HPDE6-E6E7 (cell line): ENCODE data around the gene COL5A2.
A peak's percentile ranks its signal among the peaks of the same experiment; 100 is the strongest.

Source experiments
- DNase-seq: peaks from one replicate; pipeline ENCODE4 v3.0.0; 2011; ENCODE audit warnings: missing footprints; ENCODE audit errors: extremely low spot score

Gene COL5A2

GRCh38 chr2:189147361-189147760, 32.2 kb downstream of the COL5A2 start:
- no peak for DNase-seq

DNA sequence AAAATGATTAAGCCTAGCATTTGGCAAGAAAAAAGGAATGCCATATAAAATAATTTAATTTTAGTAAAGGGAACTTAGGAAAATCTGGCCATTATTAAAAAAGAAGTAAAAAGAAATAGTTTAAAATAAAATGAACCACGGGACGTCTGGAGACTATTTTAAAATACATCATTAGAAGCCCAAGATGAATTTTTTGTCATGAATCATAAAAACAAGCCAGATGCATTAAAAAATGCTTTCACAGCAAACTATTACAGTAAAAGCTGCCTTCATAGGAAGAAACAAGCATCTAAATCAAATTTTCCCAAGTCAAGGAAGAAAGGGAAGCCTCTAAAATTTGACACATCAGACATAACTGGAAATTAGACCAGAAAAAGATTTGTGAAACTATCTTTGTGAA, 33.0 kb downstream of the COL5A2 start:
- DNase-seq, result no peak

DNA sequence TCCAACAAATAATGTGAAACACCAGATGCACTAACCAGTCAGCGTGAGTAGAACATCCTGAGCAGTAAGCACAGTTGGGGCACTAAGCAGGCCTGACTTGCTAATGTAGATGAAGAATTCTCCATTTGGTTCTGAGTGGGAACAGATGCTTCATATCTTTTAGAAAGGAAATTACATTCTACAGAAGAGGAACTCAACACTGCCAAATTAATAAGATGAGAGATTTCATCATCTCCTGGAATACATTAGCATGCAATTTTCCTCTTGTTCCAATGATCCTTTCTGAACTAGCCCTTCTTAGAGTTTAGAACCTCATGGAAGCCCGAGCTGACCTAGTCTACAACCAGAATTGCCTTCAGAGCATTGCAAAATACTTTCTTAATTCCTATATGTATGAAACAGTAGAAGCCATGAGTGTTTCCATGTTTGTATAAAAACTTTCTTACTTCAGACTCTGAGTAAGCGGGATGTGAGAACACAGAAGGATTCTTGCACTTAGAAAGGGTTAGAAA, 34.8 kb downstream of the COL5A2 start:
- DNase-seq, result no peak

- DNase-seq, result no peak
These were observed 35.6 kb downstream of the COL5A2 start for GRCh38 chr2:189143925-189144324.

GRCh38 chr2:189142893-189143759, 36.4 kb downstream of the COL5A2 start:
- peak; percentile 46 for DNase-seq

GRCh38 chr2:189138800-189139199, 40.8 kb downstream of the COL5A2 start:
- DNase-seq, result no peak

DNA sequence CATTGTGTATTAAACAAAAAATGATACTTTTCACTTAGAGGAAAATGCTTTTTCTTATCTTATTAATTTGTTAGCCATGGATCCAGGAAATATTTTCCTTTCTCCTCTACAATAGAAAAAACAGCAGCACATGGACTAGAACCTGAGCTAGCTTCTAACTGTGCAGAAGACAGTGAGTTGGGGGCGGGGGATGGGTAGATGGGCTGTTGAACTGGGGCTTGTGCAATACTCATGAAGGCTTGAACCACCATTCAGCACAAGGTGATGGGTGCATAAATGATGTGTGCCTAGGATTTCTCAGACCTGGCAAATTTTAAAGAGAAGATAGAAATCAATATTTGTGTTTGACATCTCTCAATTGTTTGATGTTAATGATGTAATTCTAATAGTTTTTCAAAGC, 42.0 kb downstream of the COL5A2 start:
- no peak for DNase-seq

- no peak for DNase-seq
These were observed 45.1 kb downstream of the COL5A2 start for GRCh38 chr2:189134485-189134884.

DNA sequence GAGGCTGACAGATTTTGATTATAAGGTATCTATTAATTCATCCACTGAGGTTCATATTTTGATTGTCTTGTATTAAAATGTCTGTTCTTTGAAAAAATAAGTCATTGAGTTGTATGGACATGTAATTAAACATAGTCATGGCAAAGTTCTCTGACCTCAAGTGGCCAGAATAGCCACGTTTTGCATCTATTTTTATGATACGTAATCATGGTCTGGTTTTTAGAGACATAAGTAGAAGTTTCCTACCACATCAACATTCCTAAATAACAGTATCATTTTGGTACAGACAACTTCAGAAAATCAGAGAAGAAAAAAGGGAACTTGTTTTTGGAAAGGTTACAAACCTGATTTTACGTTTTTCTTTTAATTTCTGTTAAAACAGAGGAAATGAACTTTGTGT, 47.6 kb downstream of the COL5A2 start:
- DNase-seq, result no peak

GRCh38 chr2:189129971-189130370, 49.6 kb downstream of the COL5A2 start:
- no peak for DNase-seq

- no peak for DNase-seq
These were observed 50.6 kb downstream of the COL5A2 start for GRCh38 chr2:189128970-189129369.

DNA sequence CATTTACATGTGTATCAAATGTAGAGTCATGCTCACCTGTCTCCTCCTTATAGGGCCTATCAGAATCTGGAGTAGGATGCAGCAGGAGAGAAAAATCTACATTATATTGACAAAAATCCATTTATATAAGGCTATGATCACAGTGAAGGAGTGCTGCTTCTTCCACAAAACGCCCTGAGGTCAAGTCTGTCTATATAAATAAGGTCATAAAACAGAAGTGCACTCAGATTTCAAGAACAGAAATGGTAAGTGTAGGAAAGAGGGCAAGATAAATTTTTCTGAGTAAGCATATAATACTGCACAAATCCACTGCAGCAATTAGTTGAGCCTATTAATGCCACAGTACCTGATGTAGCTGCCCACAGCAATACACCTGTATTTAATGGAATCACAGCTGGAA, 51.8 kb downstream of the COL5A2 start:
- no peak for DNase-seq

DNA sequence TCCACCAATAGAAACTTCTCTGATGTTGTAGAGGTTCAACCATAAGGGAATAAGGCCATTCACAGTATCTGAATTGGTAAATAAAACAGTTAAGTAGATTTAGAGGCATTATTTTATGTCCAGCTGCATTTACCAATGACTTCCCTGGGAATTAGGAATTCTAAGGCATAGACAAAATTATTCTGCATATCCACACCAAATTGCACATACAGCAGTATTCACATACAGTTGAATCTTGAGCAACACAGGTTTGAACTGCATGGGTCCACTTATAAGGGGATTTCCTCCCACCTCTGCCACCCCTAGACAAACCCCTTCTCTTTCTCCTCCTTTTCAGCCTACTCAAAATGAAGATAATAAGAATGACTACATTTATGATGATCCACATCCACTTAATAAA, 54.4 kb downstream of the COL5A2 start:
- no peak for DNase-seq

- no peak for DNase-seq
These were observed 55.4 kb downstream of the COL5A2 start for GRCh38 chr2:189124175-189124574.

- DNase-seq, result no peak
These were observed 61.2 kb downstream of the COL5A2 start for GRCh38 chr2:189118386-189118785.

- no peak for DNase-seq
These were observed 62.6 kb downstream of the COL5A2 start for GRCh38 chr2:189116979-189117378.

GRCh38 chr2:189116087-189116486, 63.5 kb downstream of the COL5A2 start:
- no peak for DNase-seq

- peak; percentile 1 for DNase-seq
These were observed 64.4 kb downstream of the COL5A2 start for GRCh38 chr2:189115126-189115525.

DNA sequence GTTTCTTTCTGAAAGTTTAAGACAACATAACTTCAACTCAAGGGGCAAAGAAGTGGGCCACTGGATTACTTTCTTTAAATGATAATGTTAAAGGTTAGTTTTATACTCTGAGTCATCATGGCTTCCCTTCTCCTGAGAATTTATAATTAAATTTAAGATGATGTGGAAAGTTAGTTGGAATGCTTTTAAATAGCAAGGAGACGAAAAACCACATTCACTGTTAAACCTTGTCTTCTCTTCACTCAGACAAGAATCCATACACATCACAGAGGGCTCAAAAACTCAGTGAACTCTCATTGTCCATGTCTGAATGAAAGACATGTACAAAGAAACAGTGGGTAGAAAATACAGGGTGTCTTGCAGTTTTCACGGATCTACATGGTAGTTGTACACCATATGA, 65.6 kb downstream of the COL5A2 start:
- no peak for DNase-seq

GRCh38 chr2:189111063-189111715, 68.4 kb downstream of the COL5A2 start:
- DNase-seq, result no peak

DNA sequence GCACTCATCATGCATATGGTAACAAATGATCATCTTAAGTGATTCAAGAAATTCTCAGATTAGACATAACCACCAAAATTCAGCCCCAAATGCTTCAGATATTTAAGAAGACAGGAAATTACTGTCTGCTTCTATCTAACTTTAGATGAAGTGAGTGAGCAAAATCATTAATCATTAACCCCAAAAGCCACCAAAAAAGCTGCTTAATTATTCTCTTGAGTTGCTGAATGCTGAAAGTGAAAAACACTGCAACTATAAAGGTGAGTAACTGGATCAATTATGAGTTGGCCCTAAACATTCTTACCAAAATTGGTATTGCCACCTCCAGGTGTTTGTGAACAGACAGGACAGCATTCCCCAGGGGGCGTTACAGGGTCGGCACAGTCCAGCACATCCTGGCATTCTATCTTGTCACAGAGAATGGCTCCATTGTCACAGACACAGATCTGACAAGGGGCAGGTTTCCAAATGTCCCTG, 69.6 kb downstream of the COL5A2 start:
- DNase-seq, result no peak

DNA sequence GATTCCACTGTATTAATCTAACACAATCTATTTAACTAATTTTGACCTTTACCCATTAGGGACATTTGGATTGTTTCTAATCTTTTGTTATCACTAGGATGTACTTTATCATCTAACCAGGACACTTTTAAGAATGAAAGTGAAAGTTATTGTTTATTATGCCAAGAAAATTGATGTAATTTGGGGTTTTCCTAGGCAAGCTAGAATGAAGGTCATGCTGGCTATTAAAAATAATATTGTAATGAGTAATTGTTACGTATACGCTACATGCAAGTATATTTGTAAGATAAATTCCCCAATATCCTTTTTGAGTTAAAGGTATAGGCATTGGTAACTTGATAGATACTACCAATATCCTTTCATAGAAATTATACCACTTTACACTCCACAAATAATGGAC, 74.6 kb downstream of the COL5A2 start:
- DNase-seq, result no peak

GRCh38 chr2:189102735-189103134, 76.8 kb downstream of the COL5A2 start:
- DNase-seq, result no peak
